Measurements from ENCODE around the gene RPTOR. TPM values are rescaled to one million over a fixed set of nuclear protein-coding genes. Genes with fewer than 3 reads are reported as not detected.
"Not testable (repeated sequence)": the region's sequence is repeated elsewhere in the genome, so short reads cannot be mapped to it uniquely, and the experiment has no call there.

The RPTOR gene
- polyA plus RNA-seq, 12 donors = 16.0 to 34.1 (median 21.6) TPM; not detected in 1

- no peak for DNase-seq
Measured at GRCh38 chr17:80742091-80742490, 197.5 kb downstream of the RPTOR start.

DNA sequence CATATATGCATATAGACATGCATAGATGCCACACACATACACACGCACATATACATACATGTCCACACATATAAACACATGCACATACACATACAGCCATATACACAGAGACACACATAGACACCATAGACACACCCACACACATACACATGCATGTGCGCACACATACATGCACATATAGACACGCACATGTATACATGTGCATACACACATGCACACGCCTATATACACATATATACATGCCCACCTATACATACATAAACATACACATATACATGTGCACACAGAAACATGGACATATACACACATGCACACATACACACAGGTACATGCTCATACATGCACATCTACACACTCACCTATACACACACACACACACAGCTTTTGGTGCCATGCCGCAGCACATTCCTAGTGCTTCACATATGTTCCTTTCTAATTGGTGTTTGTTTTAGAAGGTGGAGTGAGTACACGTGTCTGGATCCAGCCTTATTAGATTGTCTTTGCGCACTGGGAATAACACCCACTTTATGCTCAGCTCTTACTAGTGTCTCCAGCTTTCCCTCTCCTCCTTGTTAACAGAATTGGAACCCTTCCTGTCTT lies 198.0 kb downstream of the RPTOR start:
- no peak for DNase-seq

GRCh38 chr17:80743181-80743771 lies 198.6 kb downstream of the RPTOR start:
- DNase-seq = no peak

DNA sequence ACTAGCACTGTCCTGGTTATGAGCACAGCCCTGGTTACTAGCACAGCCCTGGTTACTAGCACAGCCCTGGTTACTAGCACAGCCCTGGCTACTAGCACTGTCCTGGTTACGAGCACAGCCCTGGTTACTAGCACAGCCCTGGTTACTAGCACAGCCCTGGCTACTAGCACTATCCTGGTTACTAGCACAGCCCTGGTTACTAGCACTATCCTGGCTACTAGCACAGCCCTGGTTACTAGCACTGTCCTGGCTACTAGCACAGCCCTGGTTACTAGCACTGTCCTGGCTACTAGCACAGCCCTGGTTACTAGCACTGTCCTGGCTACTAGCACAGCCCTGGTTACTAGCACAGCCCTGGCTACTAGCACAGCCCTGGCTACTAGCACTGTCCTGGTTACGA lies 199.3 kb downstream of the RPTOR start:
- not testable (repeated sequence) for DNase-seq

- not testable (repeated sequence) for DNase-seq
Measured at GRCh38 chr17:80744725-80745124, 200.1 kb downstream of the RPTOR start.

GRCh38 chr17:80745183-80745582 lies 200.5 kb downstream of the RPTOR start:
- no peak for DNase-seq

- DNase-seq = peak; percentile 38
Measured at GRCh38 chr17:80746262-80746935, 201.8 kb downstream of the RPTOR start.

DNA sequence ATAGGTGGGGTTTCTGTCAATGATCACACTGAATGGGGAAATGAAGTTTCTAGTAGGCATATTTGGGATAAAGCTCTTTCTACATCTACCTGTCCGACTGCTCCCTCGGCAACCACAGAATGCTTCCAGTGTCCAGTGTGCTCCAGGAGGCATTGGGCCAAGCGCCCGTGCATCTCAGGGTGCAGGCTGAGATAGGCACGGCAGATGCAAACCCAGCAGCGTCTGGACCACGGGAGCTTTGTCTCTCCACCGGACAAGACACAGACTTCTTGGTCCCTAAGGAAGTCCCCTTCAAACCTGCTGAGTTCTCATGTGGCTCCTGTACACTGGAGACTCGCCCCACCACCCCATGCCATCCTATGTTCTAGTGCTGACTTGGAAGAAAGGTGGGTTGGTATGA lies 202.8 kb downstream of the RPTOR start:
- DNase-seq = no peak

- no peak for DNase-seq
Measured at GRCh38 chr17:80749611-80750010, 205.0 kb downstream of the RPTOR start.

DNA sequence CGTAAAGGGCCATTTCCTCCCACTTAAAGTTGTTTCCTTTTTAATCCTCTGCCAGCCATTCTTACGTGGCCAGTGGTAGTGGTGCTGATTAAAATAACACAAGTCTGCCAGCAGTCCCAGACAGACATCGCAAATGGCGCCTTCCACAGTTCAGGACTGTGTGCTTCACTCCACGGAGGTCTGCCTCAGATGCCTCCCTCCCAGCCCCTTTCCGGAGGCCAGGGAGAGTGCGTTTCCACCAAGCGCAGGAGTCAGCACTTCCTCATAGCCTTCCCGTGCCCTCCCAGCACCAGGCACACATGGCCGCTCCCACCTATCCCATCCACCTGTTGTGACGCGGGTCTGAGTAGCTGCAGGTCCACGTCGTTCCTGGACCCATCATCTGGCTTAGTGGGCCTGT lies 205.6 kb downstream of the RPTOR start:
- DNase-seq = no peak

DNA sequence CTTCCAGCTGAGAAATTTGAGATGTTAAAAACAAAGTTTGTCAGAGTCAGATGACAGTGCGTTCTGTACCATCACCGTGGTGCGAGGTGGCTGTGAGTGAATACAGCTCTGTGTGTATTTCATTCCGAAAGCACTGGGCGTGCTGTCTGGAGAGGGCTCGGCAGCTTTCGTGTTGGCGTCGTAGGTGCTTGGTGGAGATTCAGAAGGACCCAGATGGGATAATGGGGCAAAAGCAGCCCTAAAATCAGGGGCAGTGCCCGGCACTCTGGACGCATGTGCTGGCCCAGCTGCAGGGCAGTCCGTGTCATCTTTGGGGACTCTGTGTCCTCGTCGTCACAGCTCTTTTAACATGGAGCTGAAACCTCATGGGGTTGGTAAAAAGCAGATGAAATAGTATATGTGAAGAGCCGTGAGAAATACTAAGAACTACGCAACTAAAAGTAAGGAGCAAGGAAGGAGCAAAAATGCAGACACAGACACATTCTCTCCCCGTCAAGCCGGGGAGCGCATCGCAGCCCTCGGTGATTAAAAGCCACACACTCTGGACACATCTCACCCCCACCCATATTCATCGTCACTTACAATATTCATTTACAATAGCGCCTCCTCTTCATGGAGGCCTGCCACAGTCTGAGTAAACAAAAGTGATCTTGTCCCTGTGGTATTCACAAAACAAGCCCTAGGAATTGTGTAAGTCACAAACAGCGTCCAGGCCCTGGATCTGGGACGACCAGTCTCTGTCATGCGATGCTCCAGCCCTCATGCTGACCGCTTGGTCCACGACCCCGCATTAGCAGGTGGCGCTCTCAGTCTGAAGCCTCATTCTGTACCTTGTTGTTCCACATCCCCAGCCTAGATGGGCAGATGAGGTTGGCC lies 206.7 kb downstream of the RPTOR start:
- DNase-seq = no peak

GRCh38 chr17:80751946-80752581 lies 207.4 kb downstream of the RPTOR start:
- no peak for DNase-seq

GRCh38 chr17:80753685-80754345 lies 209.2 kb downstream of the RPTOR start:
- DNase-seq = no peak

DNA sequence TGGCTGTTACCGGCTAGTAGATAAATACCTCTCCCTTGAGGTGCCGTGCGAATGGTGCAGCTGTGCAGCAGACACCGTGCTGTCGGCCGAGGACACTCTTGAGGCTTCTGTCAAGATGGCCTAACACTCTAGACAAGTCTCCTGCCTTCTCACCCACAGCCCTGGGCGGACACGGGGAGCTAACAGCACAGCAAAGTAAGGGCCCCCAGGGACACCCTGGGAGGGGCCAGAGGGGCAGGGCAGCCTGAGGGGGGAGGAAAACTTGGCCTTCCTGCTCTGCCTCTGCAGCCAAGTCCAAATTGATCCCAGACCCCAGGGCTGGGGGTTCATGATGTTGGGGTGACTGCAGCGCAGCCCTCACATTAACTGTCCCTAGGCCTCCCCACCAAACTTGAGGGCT lies 210.2 kb downstream of the RPTOR start:
- DNase-seq = no peak

DNA sequence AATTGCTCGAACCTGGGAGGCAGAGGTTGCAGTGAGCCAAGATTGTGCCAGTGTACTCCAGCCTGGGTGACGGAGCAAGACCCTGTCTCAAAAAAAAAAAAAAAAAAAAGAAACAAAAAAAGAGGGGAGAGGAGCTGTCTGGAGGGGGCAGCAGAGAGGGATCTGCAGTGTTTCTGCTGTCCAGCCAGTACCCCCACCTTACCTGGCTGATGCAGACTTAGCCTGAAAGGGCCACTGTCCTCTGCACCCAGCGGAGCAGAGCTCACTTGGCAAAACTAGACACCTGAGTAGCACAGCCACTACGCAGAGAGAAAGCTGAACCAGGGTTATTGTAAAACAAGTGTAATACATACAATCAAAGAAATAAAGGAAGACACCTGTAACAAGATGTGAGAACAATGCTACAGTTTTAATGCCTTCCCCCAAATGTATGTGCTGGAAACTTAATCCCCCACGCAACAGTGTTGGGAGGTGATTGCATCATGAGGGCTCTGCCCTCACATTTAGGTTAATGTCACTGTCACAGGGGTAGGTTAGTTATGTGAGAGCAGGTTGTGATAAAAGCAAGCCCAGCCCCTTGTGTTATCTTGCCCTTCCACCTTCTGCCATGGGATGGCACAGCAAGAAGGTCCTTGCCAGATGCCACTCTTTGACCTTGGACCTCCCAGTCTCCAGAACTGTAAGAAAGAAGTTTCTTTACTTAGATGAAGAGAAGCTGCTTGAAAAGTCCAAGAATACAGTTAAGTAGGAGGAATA lies 211.2 kb downstream of the RPTOR start:
- DNase-seq = no peak

GRCh38 chr17:80758481-80759376 lies 214.1 kb downstream of the RPTOR start:
- DNase-seq = peak; percentile 45

- DNase-seq = no peak
Measured at GRCh38 chr17:80759377-80759673, 214.7 kb downstream of the RPTOR start.

DNA sequence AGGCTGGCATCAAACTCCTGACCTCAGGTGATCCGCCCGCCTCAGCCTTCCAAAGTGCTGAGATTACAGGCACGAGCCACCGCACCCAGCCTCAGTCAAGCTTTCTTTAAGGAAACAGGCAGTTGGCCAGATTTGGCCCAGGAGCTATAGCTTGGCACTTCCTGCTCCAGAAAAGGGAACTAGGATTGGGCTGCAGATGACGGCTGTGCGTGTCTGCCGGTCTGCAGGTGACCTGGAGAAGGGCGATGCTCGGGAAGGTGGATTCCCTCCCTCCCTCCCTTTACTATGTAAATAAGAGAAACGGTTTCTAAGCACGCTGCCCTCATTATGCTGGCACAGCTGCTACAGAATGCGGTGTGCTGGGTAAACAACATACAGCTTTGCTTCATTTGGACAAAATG lies 215.9 kb downstream of the RPTOR start:
- no peak for DNase-seq

DNA sequence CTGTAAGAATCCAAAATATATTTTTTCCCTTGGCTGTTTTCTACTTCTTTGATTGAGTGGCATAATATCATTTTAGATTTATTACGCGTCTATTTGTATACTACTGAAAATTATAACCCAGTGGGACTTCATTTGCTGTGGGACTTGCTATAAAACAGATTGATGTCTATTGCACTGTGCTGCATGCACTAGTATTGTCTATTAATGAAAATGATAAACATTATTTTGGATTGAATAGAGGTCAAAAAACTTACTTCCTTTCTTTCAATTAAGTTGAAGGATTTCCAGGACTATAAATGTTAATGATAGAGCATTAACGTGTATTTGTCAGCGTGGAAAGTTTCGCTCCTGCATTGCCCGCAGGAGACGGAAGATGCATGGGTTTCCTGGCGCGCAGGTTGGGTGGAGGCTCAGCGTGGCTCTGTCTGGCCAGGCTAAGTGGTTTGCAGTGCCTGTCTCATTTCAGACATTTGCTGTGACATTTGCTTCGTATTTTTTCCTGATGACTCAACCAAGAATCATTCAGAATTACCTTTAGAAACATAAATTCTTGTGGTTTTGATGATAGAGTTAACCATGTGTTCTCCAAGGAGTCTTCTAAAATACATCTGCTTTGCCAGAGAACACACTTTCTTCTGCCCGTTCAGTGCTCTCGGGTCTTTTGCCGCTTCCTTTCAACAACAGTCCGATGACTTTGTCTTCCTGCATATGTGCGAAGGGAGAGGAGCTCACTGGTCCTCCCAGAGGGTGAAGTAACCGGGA lies 216.7 kb downstream of the RPTOR start:
- DNase-seq = no peak

All from muscle of arm (tissue), 12 donors.